HL-60/S4 treated with phorbol 12-myristate 13-acetate at 8.2 ng/mL for 4 days and 3 days (cell line): ENCODE results near the gene AGBL1.

Experiments used
- in situ Hi-C: fragments of 300-500 bp; cut with MboI; formaldehyde crosslinking; loops from 2 replicates; pipeline ENCODE4 v1.15.0; 2022; ENCODE audit warnings: low sequenced_read_pairs

AGBL1 gene

DNA sequence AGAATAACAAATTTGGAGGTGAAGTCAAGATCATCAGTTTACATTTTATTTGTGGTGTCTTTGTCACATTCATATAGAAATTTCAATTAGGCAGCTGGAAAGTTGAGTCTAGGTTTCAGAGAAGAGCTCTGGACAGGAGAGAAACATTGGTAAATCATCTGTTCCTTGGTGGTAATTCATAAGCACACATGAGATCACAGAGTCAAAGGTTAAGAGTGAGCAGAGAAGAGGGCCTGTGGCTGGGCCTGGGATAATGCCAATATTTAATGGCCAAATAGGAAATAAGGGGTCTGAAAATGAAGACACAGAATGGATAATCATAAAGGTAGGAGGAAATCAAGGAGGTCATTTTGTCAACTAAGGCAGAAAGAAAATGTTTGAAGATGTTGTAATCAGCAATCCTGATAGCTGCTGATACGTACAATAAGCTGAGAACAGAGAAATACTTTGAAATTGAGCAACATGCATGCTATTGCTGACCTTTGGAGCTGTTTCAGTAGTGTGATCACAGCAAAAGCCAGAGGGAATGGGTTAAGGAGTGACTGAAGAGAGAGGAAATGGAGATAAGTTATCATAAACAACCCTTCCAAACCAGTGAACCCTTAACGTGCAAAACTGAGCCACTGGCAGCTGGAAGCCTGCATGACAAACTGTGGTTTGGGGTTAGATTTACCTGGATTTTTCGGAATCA is 692.8 kb downstream of the AGBL1 start:
- in situ Hi-C loops = no loop called here

DNA sequence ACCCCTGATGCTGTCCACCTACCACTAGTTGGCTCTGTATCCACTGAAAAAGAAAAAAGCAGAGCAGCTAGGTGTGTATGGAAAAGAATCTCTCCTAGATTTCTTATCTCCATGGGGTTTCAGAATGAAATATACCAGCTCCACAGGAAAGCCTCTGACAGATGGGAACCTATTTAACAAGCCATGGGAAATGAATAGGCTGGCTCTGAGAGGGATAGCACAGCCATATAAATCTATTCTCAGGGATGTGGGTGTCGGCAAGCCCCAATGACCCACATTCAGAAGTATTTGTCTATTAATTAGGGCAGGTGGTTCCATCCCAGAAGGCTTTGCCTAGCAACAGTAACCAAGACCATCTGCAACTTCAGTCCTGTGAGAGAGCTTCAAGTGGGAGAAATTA is 694.1 kb downstream of the AGBL1 start:
- in situ Hi-C loops = no loop called here

DNA sequence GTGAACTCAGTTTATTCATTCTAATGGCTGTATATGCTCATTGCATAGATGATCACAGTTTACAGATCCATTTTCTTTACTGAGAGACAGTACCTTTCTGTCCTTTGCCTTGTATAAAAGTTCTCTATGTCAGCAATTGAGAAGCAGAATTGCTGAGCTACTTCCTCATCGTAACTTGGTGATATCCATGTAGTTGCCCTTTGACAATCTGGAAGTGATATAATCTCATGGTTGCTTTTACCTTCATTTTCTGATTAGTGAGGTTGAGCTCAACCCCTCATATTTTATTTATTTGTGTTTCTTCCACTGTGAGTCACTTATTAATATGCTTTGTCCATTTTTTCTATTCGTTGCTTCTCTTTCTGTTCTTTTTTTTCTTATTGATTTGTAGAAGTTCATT is 696.5 kb downstream of the AGBL1 start:
- in situ Hi-C loops = no loop called here

DNA sequence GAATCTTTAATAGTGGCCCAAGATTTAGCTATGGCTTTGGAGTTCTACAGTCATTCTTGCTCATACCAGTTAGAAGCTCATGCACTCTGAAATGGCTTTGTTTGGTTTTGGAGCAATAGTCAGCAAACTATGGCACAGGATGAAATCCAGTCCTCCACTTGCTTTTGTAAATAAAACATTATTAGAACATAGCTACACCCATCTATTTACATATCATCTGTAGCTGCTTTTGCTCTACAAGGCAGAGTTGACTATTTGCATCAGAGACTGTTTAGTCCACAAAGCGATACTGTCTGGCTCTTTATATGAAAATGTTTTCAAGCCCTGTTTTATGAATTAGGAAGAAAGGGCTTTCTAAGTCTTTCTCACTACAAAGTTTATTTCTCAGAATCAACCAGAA is 716.9 kb downstream of the AGBL1 start:
- in situ Hi-C loops = no loop called here

DNA sequence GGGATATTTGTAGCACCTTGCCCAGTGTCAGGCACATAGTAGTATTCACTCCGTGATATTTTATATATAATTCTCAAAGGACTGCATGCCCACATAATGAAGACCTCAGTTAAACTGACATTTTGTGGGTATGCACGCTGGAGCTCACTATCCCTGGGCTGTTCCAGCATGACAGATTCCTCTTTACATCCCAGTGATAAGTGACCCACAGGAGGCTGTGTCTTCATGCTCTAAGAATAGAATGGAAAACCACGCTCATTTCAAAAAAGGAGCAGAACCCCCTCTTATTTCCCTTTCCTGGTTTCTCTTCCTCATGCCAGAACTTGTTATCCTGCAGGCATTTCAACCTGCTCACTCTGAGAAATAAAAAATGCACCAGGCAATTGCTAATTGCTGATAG is 717.5 kb downstream of the AGBL1 start:
- in situ Hi-C loops = no loop called here

DNA sequence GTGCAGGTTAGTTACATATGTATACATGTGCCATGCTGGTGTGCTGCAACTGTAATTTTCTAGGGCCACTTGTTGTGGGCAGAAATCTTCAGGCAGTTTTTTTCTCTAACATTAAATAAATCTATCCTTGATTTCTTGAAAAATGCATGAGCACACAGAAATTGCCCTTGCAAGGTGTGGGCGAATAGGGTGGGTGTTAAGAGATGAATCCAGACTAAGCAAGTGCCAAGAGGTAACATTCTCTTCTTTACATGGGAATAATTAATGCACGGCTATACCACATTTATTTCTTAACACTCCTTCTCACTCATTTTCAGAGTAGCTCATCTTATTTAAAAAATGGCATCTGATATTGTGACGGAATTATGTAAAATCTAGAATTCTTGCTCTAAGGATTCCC is 719.6 kb downstream of the AGBL1 start:
- in situ Hi-C loops = no loop called here

DNA sequence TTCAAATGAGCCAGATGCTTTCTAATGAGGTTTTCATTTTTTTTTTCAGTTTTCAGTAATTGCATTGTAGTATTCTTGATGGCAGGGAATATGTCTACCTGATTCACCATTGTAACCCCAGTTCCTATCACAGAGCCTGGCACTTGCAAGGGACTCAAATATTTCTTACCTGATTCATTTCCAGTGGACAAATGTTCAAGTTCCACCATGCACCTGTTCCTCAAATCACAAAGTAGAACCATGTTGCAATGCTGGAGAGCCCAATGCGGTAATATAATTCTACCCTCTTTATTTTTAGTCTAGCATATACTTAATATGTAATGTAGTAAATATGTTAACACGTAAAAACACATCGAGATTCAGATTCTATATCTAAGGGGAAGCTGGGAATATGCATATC is 722.6 kb downstream of the AGBL1 start:
- in situ Hi-C loops = no loop called here

DNA sequence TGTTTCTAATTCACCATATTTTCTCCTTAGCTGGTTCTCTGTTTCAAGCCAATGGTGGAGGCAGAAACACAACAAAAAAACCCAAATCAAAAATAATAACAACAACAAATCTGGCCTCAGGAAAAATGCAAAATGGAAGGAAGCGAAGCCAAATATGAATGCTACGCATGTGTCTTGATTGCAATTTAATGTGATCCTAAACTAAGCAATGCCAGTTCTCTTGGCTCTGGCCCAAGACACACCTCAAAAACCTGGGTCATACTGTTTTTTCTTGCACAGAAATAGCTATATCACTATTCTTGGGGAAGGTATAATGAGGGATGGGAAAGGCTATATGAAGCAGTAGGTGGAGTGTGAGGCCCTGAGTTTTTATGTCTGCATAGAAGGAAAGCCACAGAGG is 724.7 kb downstream of the AGBL1 start:
- in situ Hi-C loops = no loop called here

DNA sequence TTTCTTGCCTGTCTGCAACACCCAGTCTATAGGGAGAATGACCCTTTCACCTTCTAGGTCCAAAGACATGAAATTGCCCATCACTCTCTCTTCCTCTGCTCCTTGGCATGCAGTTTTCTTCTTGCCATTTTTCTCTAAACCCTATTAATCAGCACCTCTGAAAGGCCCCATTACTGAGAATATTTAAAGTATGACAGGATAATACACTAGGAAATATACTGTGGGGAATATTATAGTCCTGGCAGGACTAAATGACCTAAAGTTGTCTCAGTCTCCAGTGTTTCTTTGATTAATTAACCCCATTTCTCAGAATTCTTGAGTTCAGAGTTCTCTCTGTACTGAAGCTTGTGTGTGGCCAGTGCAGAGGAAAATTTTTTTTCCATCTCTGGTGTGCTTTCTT is 730.7 kb downstream of the AGBL1 start:
- in situ Hi-C loops = no loop called here

DNA sequence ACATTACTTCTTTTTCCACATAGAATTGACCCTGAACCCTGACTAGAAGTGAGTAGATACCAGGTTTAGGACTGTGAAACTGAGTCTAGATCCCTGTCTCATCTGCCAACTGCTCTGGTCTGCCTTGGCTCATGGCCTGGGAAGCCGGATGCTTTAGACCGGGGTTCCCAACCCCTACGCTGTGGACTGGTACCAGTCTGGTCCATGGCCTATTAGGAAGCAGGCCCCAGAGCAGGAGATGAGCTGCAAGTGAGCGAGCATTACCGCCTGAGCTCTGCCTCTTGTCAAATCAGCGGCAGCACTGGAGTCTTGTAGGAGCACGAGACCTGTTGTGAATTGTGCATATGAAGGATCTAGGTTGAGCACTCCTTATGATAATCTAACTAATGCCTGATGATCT is 734.2 kb downstream of the AGBL1 start:
- in situ Hi-C loops = no loop called here

DNA sequence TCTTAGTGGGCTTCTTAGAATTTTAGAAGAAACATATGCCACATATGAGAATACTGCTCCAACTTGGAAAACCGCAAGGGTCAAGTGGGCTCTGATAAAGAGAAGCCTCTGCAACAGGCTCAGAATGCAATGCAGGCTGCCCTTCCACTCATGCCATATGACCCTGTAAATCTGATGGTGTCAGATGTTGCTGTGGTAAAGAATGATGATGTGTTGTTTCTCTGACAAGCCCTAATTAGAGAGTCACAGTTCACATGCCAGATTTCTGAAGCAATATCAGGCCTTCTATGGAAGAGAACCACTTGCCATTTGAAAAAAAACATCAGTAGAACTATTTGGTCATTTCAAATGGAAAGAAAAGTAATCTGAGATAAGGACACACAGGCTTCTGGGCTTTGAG is 749.6 kb downstream of the AGBL1 start:
- in situ Hi-C loops = no loop called here

DNA sequence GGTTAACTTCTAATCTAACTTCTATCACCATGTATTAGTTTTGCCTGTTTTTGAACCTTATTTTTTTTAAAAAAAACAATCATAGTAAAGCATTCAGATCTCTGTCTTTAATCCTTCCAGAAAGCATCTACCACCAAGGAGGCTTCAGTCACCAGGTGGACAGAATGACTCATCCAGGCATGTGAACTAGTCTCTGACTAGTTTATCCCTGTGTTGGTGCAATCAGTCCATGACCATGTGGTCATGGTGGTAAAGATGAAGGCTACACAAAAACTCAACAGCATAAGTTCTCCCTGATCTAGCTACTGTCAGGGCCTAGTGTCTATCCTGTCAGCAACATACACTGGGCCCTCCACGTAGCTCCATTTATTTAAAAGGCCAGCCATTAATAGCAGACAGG is 750.6 kb downstream of the AGBL1 start:
- in situ Hi-C loops = no loop called here

DNA sequence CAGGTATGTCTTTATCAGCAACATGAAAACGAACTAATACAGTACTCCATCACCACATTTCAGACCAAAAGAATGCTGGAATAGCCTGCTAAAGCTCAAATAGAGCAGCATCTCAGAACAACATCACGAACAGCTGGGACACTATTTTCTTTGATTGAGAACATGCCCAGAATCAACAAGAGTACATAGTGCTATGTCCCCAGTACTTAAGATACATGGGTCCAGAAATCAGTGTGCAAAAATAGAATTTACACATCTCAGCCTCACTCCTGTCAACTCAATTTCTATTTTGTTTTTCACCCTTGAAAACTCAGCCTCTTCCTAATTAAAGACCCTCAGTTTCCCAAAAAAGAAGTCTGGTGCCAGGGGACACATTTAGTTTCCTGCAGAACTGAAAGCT is 753.9 kb downstream of the AGBL1 start:
- in situ Hi-C loops = no loop called here

DNA sequence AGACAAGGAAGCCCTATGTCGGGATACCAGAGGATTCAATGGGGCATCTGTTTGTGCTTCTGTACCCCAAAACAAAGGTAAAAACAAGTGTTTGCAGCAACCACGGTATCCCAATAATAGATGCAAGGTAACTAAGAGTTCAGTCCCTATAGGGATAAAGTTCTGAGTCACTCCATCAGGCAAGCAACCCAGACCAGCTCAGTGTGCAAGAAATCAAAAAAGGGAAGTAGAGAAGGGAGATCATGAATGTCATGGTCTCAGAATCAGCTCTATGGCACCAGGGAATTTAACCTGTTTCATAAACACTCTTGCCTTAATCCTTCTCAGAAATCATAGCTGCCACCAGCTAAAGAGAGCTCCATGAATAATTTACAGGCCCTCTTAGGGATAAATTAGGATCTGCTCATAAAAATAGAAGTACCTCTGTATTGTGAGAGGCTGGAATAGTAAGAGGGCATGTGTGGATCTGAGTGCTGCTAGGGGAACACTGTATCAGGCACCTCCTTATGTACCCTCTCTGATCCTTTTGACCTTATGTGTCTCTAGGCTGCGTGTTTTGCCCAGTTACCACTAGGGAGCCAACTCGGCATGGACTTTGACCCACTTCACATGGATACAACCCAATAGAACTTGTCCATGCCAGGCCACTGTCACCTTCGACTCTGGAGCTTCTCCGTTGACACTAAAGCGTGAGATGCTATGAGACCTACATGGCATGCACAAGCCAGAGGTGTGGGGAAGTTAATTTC is 754.6 kb downstream of the AGBL1 start:
- in situ Hi-C loops = no loop called here

DNA sequence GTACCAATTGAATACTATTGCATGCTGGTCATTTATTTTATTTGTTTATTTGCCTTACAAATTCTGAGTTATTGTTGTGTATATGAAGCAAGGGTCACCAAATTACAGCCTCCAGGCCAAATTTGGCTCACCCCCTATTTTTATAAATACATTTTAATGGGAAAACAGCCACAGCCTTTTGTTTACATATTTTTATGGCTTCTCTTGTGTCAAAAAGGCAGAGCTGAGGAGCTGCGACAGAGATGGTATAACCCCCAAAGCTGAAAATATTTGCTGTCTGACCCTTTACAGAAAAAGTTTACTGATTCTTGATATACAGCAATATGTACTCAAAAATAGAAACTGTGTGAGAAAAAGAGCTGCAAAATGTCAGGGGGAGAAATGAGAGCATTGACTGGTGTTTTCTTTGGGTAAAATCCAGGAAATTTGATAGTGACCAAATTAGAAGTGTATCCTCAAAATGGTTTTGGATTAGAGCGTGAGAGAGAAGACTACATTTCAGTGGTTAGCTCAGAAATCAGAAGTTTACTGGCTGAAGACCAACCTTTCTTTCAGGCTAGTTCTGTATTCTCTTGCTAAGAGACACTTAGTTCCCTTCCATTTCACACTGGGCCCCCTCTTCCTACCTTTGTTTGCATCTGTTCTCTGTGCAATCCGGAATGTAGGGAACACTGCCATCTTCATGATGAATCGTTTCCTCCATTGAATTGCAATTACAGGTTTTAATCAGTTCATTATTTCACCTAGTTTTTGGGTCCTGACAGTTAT is 757.8 kb downstream of the AGBL1 start:
- in situ Hi-C loops = no loop called here

DNA sequence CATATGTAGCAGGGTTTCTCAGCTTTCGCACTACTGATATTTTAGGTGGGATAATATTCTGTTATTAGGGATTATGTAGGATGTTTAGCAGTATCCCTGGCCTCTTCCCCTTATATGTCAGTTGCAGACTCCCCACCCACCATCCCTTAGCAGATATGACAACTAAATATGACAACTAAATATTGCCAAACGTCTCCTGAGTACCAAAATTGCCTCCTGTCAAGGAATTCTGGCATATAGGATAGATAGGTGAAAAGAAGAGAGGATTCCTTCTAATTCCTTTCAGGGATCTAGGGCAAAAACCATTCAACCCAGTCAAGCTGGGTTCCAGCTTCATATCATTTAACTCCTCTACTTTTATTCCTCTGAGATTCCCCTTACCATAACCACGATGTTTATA is 759.8 kb downstream of the AGBL1 start:
- in situ Hi-C loops = no loop called here

DNA sequence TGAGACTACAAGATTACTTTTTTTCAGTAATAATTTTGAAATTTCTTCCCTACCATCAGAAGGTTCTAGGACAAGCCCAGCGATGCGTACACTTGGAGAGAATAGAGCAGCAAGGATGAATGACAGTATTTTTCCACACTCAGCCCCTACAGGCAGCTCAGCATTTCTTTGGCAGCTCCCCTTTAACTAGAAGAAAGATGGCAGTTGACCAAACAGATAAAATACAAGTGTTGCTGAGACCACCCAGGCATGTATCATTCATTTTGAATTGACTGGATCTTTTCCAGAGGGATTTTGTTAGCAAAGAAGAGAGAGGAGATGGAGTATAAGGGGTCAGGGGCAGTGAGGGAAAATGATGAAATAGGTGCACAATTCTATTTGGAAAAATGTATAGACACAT is 761.3 kb downstream of the AGBL1 start:
- in situ Hi-C loops = no loop called here

DNA sequence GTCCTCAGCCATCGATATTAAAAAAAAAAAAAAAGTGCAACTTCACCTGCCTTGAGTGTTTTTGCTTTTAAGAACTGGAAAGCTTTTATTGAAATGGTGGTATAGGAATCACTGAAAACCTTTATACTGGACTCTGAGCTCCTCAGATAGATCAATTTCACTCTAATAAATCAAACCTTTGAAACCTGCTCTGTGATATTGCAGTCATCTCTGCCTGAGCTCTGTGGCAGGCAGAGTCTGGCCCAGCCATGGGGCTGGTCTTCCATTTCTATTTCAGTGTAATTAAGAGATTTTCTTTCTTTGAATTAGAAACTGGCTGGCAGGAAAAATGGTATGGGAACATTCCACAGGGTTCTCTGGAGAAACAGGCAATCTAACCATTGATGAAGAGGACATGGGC is 762.5 kb downstream of the AGBL1 start:
- in situ Hi-C loops = no loop called here

DNA sequence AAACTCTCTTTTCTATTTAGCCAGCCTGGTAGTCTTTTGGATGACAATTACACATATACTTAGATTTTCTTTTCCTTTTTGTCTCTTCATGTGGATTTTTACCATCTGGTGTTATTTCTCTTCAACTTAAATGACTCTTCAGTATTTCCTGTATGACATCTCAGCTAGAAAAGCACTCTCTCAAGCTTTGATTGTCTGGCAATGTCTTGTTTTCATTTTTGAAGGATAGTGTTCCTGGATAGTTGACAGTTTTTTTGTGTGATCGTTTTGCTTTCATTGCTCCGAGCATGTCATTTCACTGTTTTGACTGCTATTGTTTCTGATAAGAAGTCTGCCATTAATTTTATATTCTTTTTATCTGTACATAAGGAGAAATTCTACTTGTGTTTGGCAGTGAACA is 766.4 kb downstream of the AGBL1 start:
- in situ Hi-C loops = no loop called here

DNA sequence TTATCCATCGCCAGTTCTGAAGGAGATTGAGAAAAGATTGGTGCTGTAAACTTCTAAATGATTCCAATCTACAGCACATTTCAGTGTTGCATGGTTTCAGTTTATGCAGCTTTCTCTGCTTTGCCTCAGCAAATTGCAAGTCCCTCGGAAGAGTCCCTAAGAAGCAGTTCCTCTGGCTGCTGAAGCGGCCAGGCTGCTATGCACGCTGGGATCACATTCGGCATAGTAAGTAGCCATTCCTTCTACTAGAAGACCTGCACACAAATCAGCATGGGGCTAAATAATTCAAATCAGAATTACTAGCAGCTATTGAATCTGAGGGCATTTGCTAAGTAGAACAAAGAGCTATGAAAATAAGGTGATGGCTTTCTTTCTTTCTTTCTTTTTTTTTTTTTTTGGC is 769.5 kb downstream of the AGBL1 start:
- in situ Hi-C loops = no loop called here

DNA sequence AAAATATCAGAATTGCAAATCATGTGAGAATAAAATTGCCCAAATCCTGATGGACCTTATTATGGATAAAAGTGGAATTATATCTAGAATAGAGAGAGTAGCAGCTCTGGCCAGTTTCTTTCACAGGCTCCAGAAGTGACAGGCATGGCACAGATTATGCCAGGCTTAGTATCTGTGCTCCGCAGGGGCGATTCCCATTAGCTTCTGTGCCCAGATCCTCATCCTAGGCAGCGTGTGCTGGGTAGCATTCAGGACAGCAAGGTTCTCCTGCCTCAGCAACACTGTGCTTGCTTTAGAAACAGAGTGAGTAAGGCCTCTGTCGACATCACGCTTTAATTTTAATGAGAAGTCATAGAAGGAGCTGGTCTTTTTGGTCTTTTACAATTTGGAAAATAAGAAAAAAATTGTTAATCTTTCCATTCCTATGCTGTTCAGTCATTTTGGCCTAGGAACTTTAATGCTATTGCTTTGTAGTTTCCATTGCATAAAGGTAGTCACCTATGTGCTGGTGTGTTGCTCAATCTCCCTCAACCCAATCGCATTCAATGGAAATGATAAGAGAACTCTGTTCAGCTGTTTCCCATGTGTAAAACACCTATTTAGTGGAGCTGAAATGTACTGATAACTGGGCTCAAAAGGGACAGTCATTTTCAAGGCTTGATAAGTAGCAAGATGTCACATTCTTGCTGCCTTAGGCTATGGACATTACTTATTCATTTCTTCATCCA is 770.1 kb downstream of the AGBL1 start:
- in situ Hi-C loops = no loop called here
